Measurements from ENCODE around the gene KIAA0586.
"Not testable (repeated sequence)": the region's sequence is repeated elsewhere in the genome, so short reads cannot be mapped to it uniquely, and the experiment has no call there.

Gene KIAA0586

DNA sequence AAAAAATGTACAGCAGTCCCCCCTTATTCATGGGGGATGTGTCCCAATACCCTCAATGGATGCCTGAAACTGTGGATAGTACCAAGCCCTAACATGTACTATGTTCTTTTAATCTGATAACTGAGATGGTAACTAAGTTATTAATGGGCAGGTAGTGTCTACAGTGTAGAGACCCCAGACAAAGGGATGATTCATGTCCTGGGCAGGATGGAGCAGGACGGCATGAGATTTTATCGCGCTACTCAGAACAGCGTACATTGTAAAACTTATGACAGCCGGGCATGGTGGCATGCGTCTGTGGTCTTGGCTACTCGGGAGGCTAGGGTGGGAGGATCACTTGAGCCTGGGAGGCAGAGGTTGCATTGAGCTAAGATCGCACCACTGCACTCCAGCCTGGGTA is 37.1 kb downstream of the KIAA0586 start:
- no peak for DNase-seq (ENCODE audit: low read depth)

DNA sequence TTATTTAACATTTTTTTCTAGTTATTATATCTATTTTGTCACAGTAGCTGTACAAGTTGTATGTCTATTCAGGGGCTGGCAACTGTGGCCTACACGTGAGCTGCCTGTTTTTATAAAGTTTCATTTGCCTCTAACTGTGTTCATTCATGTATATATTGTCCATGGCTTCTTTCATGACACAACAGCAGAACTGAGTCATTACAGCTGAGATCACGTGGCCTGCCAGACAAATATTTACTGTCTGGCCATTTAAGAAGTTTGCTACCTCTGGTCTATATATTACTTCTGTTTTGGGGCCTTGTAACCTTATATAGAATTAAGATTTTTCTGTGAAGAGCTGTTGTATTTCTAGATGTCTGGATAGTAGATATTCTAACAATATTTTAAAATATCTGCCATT is 37.9 kb downstream of the KIAA0586 start:
- DNase-seq (ENCODE audit: low read depth) = peak; percentile 27

DNA sequence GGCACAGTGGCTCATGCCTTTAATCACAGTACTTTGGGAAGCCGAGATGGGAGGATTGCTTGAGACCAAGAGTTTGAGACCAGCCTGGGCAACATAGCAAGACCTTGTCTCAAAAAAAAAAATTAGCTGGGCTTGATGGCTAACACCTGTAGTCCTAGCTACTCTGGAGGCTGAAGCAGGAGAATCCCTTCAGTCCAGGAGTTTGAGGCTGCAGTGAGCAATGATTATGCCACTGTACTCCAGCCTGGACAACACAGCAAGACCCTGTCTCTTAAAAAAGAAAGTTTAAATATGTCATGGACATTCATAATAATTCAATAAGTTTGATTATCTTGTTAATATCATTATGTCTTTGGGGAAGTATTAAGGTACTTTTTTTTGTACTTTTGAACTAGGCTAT is 38.9 kb downstream of the KIAA0586 start:
- DNase-seq (ENCODE audit: low read depth) = no peak

DNA sequence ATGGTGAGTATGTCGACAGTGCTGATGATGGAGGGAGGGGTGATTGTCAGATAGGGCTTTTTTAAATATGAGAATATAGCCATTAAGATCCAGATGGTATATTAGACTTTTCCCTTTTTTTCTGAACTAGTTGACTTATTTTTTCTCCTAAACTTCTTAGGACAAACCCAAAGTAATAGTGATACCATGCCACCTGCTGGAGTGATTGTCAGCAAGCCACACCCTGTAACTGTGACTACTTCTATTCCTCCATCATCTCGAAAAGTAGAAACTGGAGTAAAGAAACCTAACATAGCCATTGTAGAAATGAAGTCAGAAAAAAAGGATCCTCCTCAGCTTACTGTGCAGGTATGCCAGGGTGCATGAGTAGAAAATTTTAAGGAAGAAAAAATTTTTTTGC is 40.1 kb downstream of the KIAA0586 start:
- DNase-seq (ENCODE audit: low read depth) = no peak

DNA sequence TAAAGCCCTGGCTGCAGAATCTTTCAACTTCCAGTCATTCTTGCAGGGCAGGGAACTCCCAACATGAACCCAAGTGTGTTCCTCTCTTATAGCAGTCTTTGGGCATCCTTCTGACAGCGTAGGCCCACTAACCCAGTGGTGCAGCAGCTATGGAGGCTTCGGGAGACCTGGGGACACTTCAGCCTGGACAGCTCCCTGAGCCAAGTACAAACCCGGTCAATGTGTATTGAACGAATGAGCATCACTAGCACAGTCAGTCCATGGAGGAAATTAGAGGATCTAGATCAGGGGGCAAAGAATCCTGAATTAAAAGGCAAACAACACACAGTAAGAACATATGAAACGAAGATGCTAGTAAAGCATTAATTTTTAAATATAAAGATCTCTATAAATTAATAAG is 41.8 kb downstream of the KIAA0586 start:
- no peak for DNase-seq (ENCODE audit: low read depth)

DNA sequence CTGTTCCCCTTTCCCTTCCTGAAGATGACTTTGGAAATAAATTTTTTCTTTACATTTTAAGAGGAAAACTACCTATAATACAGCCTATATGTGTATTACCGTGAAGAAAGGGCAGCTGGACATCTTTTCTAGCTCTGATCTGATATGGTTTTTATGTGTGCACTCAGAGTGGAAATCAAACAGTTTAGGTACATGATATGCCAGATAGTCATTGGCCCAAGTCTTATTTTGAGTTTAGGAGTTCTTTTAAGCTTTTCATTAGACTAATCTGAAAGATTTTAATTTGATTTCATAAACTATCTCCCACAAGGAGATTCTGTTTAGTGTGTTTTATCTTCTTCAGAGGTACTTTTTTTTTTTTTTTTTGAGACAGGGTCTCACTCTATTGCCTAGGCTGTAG is 48.8 kb downstream of the KIAA0586 start:
- DNase-seq (ENCODE audit: low read depth) = no peak

DNA sequence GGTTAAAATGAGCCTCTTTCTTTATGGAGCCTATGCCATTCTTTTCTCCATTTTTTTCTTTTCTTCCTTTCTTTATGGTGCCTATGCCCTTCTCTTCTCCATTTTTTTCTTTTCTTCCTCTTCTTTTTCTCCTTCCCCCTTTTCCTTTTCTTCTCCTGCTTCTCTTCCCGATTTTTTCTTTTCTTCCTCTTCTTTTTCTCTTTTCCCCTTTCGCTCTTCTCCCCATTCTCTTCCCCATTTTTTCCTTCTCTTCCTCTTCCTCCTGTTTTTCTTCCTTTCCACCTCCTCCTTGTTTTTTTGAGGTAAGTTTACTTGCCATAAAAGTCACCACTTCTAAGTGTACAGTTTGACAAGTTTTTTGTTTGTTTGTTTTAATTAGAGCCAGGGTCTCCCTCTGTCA is 50.1 kb downstream of the KIAA0586 start:
- DNase-seq (ENCODE audit: low read depth) = no peak

DNA sequence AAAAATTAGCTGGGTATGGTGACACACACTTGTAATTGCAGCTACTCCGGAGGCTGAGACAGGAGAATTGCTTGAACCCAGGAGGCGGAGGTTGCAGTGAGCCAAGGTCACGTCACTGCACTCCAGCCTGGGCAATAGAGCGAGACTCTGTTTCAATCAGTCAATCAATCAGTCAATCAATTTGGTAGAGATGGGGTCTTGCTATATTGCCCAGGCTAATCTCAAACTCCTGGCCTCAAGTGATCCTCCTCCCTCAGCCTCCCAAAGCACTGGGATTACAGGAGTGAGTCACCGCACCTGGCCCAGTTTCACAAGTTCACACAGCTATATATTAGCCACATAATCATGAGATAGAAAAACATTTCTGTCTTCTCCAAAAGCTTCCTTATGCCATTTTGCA is 50.8 kb downstream of the KIAA0586 start:
- not testable (repeated sequence) for DNase-seq (ENCODE audit: low read depth)

DNA sequence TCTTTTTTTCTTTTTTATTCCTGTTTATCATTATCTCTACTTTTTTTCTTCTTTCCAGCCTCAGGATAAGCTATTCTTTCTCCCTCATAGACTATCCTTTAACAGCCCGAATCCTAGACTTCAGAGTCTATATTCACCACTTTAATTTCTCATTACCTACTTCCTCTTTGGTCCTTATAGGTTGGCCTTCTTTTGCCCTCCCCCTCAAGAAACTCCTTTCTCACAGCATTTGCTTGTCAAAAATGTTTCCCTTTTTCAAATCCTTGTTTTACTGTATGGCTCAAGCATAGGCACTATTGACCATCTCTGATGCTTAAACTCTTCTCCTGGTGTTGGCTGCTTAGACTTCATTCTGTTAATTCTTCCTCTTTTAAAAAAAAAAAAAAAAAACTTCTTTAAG is 52.5 kb downstream of the KIAA0586 start:
- DNase-seq (ENCODE audit: low read depth) = no peak

DNA sequence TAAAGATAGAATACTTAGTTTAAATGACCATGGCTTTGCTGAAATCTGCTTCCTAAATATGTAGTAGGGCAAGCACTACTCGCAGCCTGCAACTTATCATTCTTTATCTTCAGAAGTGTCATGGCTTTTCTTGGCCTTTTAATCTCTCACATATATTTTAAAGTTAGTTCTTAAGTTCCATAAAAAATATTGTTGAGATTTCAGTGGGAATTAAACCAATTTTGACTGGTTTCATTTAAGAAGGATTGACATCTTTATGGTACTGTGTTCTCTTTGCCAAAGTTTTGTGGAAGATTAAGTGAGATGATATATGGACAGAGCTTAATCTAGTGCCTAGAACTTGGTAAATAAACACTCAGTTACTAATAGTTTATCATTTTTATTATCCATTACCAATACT is 56.7 kb downstream of the KIAA0586 start:
- no peak for DNase-seq (ENCODE audit: low read depth)

DNA sequence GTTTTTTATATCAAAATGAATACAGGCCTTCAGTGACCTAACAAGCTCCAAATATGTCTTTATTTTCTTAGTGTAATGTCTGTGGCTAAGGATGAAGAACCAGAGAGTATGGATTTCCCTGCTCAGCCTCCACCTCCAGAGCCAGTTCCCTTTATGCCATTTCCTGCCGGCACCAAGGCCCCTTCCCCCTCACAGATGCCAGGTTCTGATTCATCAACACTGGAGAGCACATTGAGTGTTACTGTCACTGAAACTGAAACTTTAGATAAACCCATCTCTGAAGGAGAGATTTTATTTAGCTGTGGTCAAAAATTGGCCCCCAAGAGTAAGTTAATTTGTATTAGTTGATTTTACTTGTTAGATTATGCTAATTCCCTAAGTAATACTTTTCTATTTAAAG is 61.0 kb downstream of the KIAA0586 start:
- DNase-seq (ENCODE audit: low read depth) = peak; percentile 28

DNA sequence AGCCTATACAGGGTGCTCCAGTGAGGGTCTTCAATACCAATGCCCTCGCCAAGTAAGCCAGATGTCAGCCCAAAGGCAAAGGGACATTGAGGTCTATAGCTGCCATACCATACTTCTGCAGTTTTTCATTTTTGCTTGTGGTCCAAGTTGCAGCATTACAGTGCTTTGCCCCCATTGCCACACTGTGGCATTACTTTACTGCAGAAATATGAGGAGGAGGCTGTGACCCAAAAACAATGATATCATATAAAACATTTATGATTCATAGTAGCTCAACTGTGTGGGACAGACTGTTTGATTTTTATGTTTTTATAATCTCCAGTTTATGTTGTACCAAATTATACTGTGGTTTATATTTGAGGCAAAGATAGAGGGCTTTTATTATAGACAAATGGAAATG is 64.1 kb downstream of the KIAA0586 start:
- peak; percentile 27 for DNase-seq (ENCODE audit: low read depth)

DNA sequence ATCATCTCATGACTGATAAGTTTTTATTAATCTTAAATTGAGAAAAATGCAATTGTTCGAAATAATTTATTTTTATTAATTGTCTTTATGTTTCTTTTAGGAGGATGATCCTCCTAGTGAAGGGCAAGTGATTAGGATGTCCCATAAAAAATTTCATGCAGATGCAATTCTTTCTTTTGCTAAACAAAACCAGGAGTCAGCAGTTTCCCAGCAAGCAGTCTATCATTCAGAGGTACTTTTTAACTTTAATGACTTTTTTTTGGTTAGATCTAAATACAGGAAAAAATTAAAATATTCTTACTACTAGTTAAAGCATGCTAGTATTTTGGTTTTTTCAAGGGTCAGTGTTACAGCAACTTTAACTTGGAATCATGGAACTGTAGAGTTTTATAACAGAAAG is 64.5 kb downstream of the KIAA0586 start:
- DNase-seq (ENCODE audit: low read depth) = no peak

DNA sequence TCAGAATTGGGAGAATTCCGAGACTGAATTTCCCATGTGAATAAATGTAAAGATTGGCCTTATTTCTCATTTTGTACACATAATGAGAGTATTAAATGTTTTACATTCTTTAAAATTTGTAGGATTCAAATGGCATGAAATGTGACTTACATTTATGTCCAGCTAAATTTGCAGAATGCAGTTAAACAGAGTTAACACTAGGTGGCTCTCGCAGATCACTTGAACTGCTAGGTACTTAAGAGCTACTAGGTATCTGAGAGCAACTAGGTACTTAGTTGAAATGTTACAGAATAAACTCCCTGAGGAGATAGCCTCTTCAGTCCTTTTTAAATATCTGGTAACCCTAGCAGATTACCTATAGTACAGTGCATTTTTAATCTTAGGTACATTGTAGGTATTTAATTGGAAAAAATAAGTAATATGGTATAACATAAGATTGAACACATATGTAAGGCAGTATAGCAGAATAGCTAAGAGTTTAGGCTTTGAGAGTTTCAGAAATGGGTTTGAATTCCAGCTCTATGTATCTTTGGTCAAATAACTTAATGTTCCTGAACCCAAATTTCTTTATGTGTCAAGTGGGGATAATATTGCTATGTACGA is 73.8 kb downstream of the KIAA0586 start:
- peak; percentile 59 for DNase-seq (ENCODE audit: low read depth)

DNA sequence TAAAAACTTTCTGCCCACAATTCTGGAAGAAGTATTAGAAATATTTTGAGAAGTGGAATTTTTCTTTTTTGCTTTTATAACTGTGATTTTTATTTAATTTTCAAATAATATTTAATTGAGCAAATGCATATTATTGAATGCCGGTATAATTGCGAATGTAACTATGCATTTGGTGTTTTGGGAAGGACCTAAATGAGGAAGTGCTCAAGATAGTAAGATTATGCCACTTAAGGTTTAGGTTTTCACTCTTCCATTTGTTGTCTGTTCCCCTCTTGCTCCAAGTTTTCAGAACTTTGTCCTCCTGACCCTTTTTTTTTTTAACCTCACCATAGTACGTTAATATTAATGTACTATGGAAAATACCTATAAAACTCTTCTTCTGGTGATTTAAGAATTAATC is 85.8 kb downstream of the KIAA0586 start:
- DNase-seq (ENCODE audit: low read depth) = no peak

DNA sequence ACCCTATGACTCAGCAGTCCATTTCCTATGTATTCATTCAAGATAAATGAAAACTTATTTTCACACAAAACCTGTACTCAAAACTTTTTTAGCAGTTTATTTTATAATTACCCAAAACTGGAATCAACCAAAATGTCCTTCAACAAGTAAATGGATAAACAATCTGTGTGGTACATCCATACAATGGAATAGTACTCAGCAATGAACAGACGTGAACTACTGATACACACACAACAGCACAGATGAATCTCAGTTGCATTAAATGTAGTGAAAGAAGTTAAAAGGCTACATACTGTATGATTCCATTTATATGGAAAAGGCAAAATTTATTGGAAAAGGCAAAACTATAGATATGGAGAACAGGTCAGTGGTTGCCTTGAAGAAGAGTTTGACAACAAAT is 90.1 kb downstream of the KIAA0586 start:
- DNase-seq (ENCODE audit: low read depth) = no peak

DNA sequence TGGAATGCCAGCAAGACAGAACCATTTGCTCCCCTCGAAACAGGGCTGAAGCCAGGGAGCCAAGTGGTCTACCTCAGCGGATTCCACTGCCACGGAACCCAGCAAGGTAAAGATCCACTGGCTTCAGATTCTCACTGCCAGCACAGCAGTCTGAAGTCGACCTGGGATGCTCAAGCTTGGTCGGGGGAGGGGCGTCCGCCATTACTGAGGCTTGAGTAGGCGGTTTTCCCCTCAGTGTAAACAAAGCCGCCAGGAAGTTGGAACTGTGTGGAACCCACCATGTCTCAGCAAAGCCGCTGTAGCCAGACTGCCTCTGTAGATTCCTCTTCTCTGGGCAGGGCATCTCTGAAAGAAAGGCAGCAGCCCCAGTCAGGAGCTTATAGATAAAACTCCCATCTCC is 98.2 kb downstream of the KIAA0586 start:
- not testable (repeated sequence) for DNase-seq (ENCODE audit: low read depth)

DNA sequence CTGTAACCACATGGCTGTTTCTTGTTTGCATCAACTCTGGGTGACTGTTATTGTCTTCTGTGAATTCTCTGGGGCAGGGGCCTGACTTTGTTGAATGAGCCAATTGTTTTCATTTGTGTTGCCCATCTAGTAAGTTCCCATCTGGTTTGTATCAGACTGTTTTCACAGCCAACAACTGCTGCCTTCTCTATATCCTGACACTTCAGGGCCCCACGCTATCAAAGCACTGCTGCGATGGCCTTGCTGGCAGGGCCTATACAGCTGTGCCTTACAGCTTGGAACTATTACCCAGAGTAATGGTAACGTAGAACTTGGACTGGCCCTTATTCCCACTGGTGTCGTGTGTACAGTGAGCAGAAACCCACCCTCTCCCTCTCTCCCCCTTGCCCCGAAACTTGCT is 105.9 kb downstream of the KIAA0586 start:
- no peak for DNase-seq (ENCODE audit: low read depth)

DNA sequence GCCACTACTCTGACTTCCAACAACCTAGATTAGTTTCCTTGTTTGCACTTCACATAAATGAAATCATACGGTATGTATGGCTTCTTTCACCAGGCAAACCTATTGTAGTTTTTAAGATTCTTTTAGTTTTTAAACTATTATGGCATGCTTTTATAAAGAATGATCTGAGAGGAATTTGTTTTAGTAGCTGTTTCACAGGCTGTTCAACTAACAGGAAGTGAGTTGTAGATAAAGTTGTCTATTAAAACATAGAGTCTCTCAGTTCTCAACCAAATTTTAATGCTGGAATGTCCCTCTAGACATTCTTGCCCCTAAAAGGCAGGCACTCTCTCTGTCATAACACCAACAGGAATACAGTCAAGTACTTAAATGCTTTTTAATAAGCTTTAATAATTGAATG is 107.5 kb downstream of the KIAA0586 start:
- no peak for DNase-seq (ENCODE audit: low read depth)

DNA sequence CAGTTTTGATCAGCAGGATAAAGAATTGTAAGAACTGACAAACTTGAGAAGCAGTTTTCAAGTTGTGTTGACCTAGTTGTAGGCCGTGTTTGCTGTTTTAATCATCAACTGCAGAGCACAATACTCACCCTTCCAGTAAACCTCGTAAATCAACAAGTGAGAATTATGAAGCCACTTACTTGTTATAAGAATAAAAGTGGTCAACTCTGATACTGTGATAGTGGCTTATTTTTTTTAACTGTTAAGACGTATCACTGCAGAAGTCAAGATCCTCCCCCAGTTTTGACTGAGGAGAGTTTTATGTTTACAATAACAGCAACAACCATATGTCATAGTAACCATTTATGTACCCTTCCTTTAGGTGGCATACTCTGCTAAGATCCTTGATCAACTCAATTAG is 109.5 kb downstream of the KIAA0586 start:
- no peak for DNase-seq (ENCODE audit: low read depth)

DNA sequence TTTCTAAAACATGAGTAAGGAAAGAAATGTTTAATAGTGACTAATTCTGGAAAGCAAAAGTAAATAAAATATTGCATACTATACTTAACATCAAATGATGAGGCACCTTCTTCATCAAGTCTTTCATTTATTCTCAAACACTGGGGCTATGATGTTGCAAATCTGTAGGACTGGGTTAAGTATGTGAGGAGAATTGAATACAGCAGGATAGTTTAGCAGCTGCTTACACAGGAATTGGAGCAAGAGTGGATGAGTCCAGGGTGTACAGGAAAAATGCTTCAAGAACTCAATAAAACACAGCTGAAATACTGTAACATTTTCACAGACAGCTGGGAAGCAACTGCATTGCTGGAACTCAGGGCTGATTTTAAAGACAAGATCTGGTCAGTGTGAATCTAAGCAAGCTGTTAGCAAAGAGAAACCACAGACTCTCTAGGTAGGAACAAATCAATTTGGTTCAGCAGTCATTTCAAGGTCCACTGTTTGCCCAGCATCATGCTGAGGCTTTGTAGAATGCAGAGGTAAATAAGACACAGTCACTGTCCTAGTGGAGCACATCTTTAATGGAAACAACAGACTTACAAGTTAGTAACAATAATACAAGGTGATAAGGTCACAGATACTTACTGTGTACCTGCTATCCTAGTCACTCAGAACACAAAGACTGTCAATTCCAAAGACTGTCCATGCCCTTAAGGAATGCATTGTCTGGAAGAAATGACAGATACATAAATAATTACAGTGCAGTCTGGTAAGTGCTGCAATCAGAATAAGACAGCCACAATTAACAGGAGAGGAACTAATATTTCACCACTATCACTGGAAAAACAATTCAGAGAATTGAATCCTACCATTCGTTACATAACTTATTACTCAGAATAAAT is 113.5 kb downstream of the KIAA0586 start:
- DNase-seq (ENCODE audit: low read depth) = no peak

DNA sequence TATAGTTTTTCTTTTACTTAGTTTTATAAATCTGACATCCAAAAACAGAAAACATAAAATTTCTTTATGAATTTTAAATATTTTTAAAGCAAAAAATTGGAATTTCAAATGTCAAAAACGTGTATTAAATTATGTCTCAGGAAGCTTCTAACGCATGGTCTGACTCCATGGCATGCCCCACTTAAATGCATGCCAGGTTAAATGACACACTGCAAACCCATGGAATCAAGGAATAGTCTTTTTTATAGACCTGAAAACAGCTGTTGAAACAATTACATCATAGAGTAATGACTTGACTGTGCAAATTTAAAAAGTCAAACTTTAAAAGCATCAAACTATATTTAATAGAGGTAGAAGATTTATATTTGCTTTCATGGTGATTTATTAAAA is 114.1 kb downstream of the KIAA0586 start:
- DNase-seq (ENCODE audit: low read depth) = no peak

DNA sequence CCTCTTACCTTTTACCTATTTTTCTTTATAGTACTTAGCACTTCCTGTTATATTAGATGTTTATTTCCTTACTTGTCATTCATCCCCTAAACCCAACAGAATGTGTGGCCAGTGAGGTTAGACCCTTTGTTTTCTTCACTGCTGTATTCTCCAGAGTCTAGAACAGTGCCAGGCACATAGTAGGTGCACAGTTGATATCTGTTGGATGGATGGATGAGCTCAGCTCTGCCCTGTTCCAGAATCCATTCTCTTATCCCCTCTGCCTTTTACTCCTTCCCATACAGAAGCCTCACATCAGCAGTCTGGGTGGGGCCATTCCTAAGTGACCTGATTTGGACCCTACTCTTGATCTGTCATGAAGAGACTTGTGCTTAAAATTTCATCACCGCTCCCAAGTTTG is 115.7 kb downstream of the KIAA0586 start:
- DNase-seq (ENCODE audit: low read depth) = no peak

DNA sequence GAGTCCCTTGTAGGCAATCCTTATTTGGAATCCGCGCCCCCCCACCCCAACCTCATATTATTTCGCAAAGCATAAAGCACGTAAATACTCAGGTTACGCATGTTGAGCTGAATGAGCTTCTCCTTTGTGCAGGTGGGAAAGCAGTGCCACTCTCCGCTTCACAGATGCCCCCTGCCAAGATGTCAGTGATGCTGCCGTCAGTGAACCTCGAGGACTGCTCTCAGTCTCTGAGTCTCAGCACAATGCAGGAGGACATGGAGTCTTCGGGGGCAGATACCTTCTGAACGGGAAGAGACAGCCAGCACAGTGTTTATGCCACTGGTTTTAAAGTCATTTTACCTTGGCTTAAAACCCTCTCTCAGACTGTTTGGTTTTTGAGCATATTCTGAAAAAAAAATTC is 120.1 kb downstream of the KIAA0586 start:
- no peak for DNase-seq (ENCODE audit: low read depth)

All from non-pigmented ciliary epithelial cell (primary cell).